Suprapubic skin (tissue), 4 donors: ENCODE data around the gene TMEM35B.
"Not testable (repeated sequence)": the region's sequence is repeated elsewhere in the genome, so short reads cannot be mapped to it uniquely, and the experiment has no call there.

Source experiments
- EP300 ChIP-seq: sonication (generic); formaldehyde crosslinking; IDR thresholded peaks from one replicate; pipeline ENCODE4 v1.6.1; 2017; ENCODE audit warnings: antibody characterized with exemption
- POLR2A ChIP-seq, 2 donors: fragments of 450-650 bp; IDR thresholded peaks; one replicate each; pipeline ENCODE4 v1.6.1; 2017; ENCODE audit warnings: antibody characterized with exemption in 2 of 2, mild to moderate bottlenecking in 2 of 2, moderate library complexity in 2 of 2
- POLR2AphosphoS5 ChIP-seq, 3 donors: sonication (generic); formaldehyde crosslinking; IDR thresholded peaks; one replicate each; pipeline ENCODE4 v1.6.1; 2017; ENCODE audit warnings: antibody characterized with exemption in 3 of 3
- TF ChIP-seq, protein P1 (sequence below), 2 donors: fragments of 200-600 bp in 1 of 2; fragments of 450-650 bp in 1 of 2; sonication (generic) in 1 of 2; IDR thresholded peaks; one replicate each; pipeline ENCODE4 v1.5.1; 2016 to 2019; ENCODE audit warnings: antibody characterized with exemption in 2 of 2, mild to moderate bottlenecking in 1 of 2, moderate library complexity in 1 of 2

- TF ChIP-seq POLR2A (IDR thresholded peaks at IDR 0.05); EP300; POLR2AphosphoS5 (IDR thresholded peaks at IDR 0.05): not testable (repeated sequence)
- TF ChIP-seq, protein P1, sequence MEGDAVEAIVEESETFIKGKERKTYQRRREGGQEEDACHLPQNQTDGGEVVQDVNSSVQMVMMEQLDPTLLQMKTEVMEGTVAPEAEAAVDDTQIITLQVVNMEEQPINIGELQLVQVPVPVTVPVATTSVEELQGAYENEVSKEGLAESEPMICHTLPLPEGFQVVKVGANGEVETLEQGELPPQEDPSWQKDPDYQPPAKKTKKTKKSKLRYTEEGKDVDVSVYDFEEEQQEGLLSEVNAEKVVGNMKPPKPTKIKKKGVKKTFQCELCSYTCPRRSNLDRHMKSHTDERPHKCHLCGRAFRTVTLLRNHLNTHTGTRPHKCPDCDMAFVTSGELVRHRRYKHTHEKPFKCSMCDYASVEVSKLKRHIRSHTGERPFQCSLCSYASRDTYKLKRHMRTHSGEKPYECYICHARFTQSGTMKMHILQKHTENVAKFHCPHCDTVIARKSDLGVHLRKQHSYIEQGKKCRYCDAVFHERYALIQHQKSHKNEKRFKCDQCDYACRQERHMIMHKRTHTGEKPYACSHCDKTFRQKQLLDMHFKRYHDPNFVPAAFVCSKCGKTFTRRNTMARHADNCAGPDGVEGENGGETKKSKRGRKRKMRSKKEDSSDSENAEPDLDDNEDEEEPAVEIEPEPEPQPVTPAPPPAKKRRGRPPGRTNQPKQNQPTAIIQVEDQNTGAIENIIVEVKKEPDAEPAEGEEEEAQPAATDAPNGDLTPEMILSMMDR (IDR thresholded peaks at IDR 0.05), result not testable (repeated sequence)
Measured at GRCh38 chr1:34947641-34948314, 37.4 kb downstream of the TMEM35B start.
